Ammon's horn (tissue), 1 donor: ENCODE data around the gene RFTN1.

Experiments
- DNase-seq: peaks from one replicate; pipeline ENCODE4 v3.0.0-alpha.2; 2016; ENCODE audit warnings: low spot score

RFTN1 gene

GRCh38 chr3:16430717-16431630 lies 82.5 kb downstream of the RFTN1 start:
- no peak for DNase-seq

DNA sequence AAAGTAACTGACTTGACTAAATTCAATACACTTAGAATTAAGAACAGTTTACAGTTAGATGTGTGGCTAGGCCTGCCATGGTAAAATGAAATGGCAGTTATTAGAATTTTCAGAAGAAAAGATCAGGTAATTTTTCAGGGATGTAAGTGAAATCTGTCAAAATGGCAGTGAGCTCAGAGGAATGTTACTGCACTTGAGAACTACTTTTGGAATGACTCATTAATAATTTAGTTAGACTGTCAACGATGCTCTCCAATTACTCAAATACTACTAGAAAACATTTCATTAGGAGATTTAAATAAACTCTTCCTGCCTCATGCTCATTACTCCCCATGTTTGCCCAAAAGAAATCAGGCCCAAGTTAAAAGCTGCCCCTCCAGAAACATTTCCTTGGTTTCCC lies 84.4 kb downstream of the RFTN1 start:
- no peak for DNase-seq

- DNase-seq = no peak
Measured at GRCh38 chr3:16428612-16429011, 84.9 kb downstream of the RFTN1 start.

GRCh38 chr3:16427103-16427965 lies 86.2 kb downstream of the RFTN1 start:
- DNase-seq = no peak

DNA sequence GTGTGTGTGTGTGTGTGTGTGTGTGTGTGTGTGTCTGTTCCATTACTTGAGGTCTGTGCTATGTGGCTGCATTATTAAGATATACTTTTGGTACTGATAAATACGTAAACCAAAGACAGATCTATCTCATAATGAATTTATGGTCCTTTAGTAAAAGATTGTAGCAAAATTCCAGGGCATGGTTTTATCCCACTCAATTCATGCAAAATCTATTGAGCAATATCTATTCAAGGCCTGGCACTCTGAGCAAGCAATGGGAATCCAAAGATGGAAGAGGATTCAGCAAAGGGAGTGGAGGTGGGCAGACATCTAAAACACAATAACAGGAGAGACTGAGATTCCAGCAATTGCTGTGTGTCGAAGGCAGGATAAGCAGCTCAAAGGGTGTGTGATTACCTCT lies 86.8 kb downstream of the RFTN1 start:
- no peak for DNase-seq

GRCh38 chr3:16426029-16426400 lies 87.5 kb downstream of the RFTN1 start:
- no peak for DNase-seq

DNA sequence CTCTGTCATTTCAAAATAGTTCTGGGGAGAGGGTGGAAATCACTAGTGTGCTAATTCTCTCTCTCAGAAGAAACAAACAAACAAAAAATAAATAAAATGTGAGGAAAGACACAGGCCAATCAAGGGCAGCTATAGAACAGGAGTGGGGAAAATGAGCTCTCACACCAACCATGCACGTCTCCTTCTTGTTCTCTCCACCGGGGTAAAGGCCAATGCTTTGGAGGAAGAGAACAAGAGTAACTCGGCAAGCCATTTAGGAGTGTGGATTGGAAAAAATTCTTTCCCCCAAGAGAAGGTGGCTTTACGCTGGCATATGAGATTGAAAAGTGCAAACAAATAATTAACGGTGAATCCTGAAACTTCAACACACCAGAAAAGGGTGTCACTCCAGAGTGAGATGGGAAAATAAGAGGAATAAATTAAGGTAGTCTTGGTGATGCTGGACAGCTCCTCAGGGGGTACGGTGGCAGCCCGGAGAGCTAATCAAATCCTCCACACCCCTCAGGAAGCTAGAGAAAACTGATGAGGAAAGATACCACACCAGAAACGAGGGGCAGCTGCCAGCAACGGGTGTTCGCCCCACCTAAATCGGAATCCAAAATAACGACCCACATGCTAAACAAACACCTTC lies 88.0 kb downstream of the RFTN1 start:
- DNase-seq = no peak

DNA sequence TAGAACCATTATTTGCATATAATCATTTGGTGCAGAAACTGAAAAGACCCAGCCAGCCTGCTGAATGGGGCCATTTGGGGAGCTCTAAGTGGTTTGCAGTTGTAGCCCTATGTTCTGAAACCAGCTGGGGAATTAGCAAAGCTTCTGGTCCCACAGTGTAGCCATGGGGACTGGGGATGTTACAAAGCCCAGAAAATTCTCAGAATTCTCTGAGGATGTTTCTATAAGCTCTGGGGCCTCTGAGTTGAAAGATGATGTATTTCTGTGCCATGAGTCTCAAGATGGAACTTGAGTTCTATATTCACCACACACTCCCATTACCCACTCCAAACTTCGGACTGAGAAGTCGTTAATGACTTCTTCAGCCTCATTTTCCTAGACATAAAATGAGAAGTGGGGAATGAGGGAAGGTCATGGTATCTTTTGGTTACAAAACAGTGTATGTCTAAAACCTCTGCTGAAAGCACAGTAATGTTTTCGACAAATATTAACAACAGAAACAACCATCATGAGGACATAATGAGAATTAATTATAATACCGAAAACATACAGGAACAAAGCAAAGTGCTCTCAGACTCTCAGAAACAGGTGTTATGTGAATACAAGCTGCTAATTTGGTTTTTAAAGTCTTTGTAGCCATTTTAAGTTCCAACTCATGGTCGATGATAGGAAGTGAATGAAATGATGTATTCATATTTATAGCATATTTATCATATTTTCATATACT lies 89.4 kb downstream of the RFTN1 start:
- no peak for DNase-seq

GRCh38 chr3:16423298-16423697 lies 90.2 kb downstream of the RFTN1 start:
- no peak for DNase-seq

DNA sequence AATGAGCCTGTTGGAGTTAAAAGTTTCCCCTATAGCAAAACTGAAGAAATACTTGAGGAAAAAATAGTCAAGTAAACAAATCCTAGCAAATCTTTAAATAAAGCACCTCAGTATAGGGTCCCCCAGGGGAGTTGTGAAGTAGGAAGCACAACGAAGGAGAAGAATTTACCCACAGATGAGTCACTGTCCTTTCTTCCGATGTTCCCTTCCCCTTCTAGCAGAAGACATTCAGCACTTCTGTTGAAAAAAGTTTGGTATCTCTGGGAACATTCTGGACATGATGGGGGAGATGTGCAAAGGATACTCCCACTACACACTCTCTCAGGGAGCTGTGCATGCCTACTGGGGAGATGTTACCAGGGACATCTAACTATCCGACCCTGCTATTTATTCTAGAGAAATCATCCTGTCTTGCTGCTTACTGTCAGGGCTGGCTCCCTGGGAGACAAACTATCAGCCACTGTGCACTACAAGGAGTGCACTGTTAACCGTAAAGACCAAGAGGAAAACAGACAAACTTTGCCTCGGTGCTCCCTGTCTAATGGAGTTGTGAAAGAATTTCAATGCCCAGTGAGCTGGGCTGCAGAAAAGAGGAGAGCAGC lies 93.8 kb downstream of the RFTN1 start:
- no peak for DNase-seq

- no peak for DNase-seq
Measured at GRCh38 chr3:16417945-16418739, 95.4 kb downstream of the RFTN1 start.

- no peak for DNase-seq
Measured at GRCh38 chr3:16415911-16416476, 97.5 kb downstream of the RFTN1 start.

DNA sequence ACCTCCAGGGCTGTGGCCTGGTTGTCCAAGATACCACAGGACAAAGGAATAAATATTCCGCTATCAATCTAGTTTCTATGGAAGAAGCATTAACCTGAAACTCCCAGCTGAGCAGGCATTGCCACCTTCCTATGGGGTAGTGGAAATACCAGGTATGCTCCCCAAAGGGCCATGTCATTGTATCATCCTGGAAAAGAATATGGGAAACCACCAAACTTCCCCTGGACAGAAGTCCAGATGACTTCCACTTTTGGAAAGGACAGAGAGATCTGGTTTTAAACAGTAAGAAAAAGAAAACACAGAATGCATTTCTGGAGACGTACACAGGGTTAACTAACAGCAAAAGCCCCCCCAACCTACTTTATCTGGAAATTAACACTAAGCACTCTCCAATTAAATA lies 100.2 kb downstream of the RFTN1 start:
- no peak for DNase-seq

GRCh38 chr3:16412192-16412800 lies 101.2 kb downstream of the RFTN1 start:
- DNase-seq = no peak

GRCh38 chr3:16411441-16411840 lies 102.1 kb downstream of the RFTN1 start:
- DNase-seq = no peak

DNA sequence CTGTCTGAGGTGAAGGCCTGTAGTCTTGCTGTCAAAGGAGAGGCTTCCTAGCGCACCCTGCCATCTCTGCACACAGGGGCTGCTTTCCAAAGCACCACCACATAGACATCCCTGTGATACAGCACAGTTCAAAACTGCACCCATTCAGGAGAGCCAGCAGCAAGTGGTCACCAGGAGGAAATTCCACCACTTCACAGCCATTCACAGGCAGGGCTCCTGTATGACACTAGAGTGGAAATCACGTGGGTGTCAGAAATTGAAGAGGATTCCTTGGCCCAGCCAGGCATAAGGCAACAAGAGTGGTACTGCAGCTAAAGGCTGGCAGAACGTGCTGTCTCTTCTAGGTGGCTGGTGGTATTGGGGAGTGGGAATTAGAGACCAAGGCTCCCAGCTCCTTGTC lies 102.8 kb downstream of the RFTN1 start:
- DNase-seq = no peak

GRCh38 chr3:16409032-16409431 lies 104.5 kb downstream of the RFTN1 start:
- no peak for DNase-seq

DNA sequence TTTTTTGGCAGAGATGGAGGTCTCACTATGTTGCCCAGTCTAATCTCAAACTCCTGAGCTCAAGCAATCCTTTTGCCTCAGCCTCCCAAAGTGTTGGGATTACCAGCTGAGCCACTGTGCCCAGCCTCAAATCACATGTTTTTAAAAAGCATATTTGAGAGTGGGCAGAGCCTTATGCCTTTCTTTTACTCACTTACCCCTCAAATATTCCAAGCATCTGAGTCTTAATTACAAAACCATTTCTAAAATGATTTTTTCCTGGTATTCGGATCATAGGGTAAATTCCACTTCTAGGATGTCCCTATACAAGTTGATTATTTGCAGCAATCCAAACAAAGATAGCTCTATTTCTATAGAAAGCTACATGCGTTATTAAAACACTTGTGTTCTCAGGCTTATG lies 106.1 kb downstream of the RFTN1 start:
- DNase-seq = no peak

DNA sequence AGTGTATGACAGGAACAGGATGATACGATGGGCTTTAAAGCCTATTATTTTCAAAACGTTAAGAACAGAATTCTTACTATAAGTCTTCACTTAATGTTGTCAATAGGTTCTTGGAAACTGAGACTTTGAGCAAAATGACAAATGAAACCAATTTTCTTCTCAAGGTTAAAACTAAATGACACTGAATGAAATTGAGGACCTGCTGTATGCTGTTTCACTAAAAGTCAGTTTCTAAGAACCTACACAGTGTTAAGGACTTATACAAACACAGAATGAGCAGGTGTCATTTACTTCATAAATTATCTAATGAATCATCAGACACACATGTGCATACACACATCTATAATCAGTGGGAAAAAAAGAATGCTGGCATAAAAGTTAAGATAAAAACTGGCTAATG lies 106.9 kb downstream of the RFTN1 start:
- DNase-seq = no peak

DNA sequence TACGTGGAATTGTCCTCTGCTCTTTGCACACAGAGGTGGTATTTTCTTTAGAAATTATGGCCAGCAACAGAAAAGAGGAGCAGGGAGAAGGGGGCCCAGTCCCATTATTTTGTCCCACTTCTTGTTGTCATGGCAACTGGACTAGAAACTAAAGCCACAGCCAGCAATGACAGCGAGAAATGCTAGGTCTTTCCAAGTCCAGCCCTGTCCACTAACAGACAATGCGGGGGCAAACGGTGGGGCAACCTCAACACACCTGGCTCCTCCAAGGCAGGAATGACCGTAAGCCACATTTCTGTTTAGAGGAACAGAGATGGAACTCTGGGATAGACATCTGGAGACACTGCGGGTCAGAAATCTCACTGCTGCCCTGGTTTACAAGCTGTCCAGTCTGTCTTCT lies 107.3 kb downstream of the RFTN1 start:
- DNase-seq = no peak
